CD4-positive, alpha-beta T cell treated with Interleukin-4 for 1 hour (primary cell): Measurements from ENCODE around the gene ARHGAP15.
"Not testable (repeated sequence)": the region's sequence is repeated elsewhere in the genome, so short reads cannot be mapped to it uniquely, and the experiment has no call there.

ENCODE experiments used
- DNase-seq, 2 donors: peaks; one replicate each; pipeline ENCODE4 v3.0.0-alpha.2; 2020 to 2022

Gene ARHGAP15

GRCh38 chr2:143128681-143129580 lies at the start of gene ARHGAP15:
Gene ARHGAP15 (plus strand): TSS chr2:143129419.
- DNase-seq, result peak; percentile 79 to 89

DNA sequence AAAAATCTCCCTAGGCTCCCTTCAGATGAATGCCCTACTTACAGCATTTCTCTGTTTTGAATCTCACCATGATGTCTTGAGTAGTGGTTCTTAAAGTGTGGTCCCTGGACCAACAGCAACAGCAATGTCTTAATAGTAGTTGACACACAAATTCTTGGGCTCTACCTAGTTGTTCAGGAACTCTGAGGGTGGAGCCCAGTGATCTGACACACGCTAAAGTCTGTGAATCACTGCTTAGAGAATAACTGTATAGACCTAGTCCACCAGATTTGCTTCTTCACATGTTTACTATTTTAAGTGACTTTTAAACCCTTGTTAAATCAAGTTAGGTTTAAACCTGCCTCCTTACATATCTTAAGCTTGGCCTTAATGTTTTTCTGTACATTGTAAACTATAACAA lies 47.6 kb upstream of the ARHGAP15 start:
- DNase-seq, result no peak

DNA sequence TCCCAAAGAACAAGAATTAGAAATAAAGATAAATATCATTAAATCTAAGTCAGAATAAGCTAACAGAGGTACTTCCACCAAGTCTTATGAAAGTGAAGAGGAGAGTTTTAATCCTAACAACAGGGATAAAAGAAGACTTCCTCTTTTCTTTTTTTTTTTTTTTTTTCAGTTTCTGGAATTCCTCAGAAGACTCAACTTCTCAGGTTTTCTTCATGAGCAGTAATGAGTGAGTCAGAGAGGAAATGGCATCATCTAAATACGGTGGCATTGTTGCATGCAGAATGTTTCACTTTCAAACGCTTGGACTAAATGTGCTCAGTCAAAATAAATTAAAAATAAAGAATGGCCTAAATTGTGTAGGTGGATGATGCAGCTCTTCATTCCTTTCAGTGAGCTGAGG lies 45.6 kb upstream of the ARHGAP15 start:
- DNase-seq, result peak in 1 of 2 donors; percentile 29

- no peak for DNase-seq
Measured at GRCh38 chr2:143084462-143084861, 44.8 kb upstream of the ARHGAP15 start.

DNA sequence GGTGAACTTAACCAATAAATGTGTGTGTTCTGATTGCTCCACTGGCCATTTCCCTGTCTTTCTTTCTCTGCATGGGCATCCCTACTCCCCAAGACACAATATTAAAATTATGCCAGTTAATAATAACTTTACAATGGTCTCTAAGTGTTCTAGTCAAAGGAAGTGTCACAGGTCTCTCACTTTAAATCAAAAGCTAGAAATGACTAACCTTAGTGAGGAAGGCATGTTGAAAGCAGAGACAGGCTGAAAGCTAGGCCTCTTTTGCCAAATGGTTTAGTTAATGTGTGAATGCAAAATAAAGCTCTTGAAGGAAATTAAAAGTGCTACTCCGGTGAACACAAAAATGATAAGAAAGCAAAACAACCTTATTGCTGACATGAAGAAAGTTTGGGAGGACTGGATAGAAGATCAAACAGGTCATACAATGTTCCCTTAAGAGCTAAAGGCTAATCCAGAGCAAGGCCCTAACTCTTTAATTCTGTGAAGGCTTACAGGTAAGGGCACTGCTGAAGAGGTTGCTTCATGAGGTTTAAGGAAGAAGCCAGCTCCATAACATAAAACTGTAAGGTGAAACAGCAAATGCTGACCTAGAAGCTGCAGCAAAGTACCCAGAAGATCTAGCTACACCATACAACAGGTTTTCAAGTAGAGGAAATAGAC lies 44.0 kb upstream of the ARHGAP15 start:
- DNase-seq, result no peak

DNA sequence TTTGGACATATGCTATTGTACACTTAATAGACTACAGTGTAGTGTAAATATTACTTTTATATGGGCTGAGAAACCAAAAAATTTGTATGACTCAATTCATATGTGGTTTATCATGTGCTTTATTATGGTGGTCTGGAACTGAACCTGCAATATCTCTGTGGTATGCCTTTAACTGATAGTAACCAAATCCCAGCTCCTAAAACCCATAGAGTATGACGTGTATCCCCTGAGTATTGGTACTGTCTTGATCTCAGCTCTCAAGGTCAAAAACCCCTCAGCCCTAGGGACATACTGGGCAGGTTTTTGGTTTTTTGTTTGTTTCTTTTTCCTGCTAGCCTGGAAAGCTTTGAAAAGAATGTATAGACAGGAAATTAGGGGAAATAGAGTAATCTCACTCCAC lies 42.2 kb upstream of the ARHGAP15 start:
- no peak for DNase-seq

GRCh38 chr2:143088388-143088787 lies 40.8 kb upstream of the ARHGAP15 start:
- DNase-seq, result no peak

GRCh38 chr2:143089520-143089919 lies 39.7 kb upstream of the ARHGAP15 start:
- not testable (repeated sequence) for DNase-seq

DNA sequence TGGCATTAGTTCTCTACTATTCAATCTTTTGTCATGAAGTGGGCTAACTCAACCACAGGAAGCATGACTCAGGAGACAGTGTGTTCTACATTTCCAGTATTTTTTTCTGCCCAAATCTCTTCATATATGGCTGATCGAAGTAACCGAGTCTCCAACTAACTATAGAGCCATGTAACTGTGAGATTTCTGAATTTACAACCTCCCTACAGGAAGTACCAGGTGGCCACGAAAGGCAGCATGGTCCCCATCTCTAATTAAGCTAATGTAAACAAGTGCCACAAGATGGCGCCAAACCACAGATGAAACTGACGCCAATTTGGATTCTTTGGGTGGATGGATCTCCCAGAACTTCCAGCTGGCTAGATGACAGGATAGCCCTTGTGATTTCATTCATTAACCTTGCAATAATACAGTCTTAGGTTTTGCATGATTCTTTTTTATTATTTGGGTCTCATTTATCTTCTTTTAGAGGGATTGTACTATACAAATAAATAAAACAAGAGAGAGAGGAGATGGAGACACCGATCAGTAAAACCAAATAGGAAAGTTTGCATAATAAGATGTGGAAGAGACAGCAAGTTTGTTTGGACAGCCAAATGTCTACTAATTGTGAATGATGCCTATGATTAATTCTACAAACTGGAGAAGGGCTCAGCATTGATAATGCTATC lies 18.3 kb upstream of the ARHGAP15 start:
- DNase-seq, result peak; percentile 64 to 74

DNA sequence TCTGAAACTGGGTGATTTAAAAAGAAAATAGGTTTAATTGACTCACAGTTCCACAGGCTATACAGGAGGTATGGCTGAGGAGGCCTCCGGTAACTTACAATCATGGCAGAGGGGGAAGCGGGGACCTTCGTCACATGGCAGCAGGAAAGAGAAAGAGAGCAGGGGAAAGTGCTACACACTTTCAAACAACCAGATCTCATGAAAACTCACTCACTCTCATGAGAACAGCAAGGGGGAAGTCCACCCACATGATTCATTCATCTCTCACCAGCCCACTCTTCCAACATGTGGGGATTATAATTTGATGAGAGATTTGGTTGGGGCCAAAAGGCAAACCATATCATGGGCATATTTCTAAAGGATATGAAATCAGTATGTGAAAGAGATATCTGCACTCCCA lies 12.0 kb upstream of the ARHGAP15 start:
- no peak for DNase-seq

- no peak for DNase-seq
Measured at GRCh38 chr2:143121079-143121478, 8.1 kb upstream of the ARHGAP15 start.

GRCh38 chr2:143121957-143122356 lies 7.3 kb upstream of the ARHGAP15 start:
- DNase-seq, result no peak

DNA sequence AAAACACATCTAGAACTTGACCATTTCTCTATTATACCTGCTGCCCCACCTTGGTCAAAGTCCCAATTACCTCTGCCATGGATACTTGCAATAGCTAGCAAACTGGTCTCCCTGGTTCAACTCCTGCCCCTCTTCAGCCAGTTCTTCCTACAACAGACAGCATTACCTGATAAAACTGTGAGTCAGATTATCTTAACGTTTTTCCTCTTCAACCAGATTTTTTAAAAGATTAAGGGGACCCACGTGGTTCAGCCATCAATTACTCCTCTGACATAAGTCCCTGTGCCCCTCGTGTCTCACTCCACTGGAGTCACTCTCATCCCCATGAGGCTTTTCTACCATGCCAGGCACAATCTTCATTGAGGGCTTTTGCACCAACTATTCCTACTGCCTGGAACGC lies 5.3 kb upstream of the ARHGAP15 start:
- DNase-seq, result no peak

GRCh38 chr2:143124445-143124844 lies 4.8 kb upstream of the ARHGAP15 start:
- DNase-seq, result no peak

- no peak for DNase-seq
Measured at GRCh38 chr2:143125717-143126116, 3.5 kb upstream of the ARHGAP15 start.

DNA sequence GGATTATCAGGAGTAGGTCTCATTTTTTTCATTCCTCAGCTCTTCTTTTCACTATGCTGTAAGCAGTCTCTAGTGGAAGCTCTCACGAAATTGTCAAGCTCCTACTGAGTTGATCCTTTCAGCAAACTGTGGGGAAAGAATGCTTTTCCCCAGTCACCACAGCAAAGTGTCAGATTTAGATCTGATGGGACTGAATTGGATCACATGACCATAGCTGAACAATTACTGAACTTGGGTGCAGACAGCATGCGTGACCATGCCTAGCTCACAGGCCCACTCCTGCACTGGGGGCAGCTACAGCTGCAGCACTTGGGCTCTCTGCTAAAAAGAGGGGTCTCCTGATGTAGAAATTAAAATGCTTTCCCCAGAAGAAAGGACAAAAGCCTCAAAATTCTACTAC lies 3.1 kb downstream of the ARHGAP15 start:
- DNase-seq, result peak in 1 of 2 donors; percentile 20

GRCh38 chr2:143133783-143134182 lies 4.6 kb downstream of the ARHGAP15 start:
- DNase-seq, result no peak

- DNase-seq, result no peak
Measured at GRCh38 chr2:143138292-143138691, 9.1 kb downstream of the ARHGAP15 start.

- DNase-seq, result no peak
Measured at GRCh38 chr2:143139835-143140393, 10.7 kb downstream of the ARHGAP15 start.

DNA sequence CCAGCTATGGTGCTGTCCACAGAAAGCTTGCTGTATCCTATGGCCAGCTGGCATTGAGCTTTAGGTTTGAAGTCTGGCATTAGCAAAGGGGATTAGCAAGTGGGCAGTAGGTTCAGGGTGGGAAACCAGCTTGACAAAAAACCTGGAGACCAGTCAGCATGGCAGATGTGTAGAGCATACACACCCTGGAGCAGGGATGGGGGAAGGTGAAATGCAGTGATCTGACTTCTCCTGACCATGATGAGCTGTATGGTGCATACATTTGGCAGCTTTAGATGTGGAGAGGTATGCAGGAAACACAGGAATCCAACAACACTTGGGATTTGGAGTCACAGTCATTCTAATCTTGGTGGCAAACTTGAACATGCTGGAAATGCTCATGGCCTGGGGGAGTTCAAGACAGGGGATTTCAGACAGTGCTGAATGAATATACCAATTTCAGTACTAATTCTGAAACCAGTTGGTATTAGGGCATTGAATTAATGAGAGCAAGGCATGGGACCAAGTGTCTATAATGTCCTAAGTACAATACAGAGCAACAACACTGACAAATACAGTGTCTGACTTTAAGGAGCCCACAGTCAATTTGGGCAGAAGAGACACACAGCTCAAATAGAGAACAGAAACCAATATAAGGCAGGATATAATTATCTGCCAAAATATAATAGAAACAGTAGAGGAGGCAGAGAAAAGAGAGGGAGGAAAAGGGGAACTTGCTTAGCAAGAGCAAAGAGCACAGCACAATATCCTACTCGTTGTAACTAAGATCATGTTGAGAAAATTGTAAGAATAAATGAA lies 11.8 kb downstream of the ARHGAP15 start:
- no peak for DNase-seq

GRCh38 chr2:143142598-143142997 lies 13.4 kb downstream of the ARHGAP15 start:
- no peak for DNase-seq

DNA sequence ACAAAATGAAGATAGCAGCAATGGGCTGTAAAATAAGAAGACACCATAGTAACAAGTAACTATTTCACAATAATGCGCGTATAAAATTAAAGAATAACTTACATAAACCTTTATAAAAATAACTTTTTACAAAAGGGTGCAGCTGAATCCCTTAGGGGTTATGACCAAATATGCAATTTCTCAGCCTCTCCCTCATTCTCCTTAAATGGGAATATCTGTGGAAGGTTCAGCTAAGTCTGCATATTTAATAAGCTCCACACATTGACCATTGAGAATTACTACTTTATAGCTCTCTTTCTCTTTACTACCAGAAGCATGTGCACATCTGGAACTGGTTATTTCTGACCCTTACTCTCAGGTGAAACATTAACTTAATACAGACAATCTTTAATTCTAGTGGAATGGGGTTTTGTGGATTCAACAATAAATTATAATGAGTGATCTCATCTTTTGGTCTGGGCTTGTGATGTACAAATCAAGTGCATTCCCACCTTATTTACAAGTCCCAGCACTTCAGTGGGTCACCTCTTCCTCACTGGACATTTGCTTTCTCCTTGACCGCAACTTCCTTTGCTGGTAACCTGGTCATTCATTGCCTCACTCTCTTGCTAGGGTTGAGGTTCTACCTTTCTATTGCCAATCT lies 15.7 kb downstream of the ARHGAP15 start:
- DNase-seq, result no peak
